SH-SY5Y (cell line): ENCODE measurements around the gene CDC27.

Source experiments
- GATA2 ChIP-seq: IDR thresholded peaks from 2 replicates; pipeline ENCODE4 v1.6.1; 2011; ENCODE audit warnings: mild to moderate bottlenecking, low read depth, low read length
- GATA3 ChIP-seq: IDR thresholded peaks from 2 replicates; pipeline ENCODE4 v1.6.1; 2011; ENCODE audit warnings: low read depth, mild to moderate bottlenecking, low read length, moderate library complexity

- TF ChIP-seq GATA2: no peak
- TF ChIP-seq GATA3: no peak
Observed at GRCh38 chr17:47192554-47192953, 3.5 kb upstream of the CDC27 start.
